ENCODE data around the gene COL18A1.

The COL18A1 gene

DNA sequence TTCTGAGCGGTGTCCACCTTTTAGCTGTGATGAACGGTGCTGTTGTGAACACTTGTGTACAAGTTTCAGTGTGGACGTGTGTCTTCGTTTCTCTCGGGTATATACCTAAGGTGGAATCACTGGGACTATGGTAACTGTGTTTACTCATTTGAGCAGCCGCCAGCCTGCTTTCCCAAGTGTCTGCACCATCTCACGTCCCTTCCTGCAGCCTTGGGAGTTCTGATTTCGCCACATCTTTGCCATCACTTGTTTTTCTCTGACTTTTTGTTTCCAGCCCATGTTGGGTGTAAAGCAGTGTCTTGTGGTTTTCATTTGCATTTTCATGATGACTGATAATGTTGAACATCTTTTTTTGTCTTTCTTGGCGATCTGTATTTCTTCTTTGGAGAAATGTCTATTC is 40.4 kb downstream of the COL18A1 start:
- TF ChIP-seq, protein P1, sequence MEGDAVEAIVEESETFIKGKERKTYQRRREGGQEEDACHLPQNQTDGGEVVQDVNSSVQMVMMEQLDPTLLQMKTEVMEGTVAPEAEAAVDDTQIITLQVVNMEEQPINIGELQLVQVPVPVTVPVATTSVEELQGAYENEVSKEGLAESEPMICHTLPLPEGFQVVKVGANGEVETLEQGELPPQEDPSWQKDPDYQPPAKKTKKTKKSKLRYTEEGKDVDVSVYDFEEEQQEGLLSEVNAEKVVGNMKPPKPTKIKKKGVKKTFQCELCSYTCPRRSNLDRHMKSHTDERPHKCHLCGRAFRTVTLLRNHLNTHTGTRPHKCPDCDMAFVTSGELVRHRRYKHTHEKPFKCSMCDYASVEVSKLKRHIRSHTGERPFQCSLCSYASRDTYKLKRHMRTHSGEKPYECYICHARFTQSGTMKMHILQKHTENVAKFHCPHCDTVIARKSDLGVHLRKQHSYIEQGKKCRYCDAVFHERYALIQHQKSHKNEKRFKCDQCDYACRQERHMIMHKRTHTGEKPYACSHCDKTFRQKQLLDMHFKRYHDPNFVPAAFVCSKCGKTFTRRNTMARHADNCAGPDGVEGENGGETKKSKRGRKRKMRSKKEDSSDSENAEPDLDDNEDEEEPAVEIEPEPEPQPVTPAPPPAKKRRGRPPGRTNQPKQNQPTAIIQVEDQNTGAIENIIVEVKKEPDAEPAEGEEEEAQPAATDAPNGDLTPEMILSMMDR (IDR thresholded peaks at IDR 0.05; ENCODE audit: low read depth, low read length), result no peak
- no peak for TF ChIP-seq EZH2phosphoT487 (IDR thresholded peaks at IDR 0.05; ENCODE audit: low read depth)
- no peaks in the 10 kb centered on the region for H3K36me3 ChIP-seq (replicated peaks; ENCODE audit: low read depth, low read length)
- H3K4me2 ChIP-seq (ENCODE audit: low read length), result no peak overlapping the region
- no peak overlapping the region for H3K9ac ChIP-seq (ENCODE audit: low read length)
- no peaks in the 10 kb centered on the region for H3K27me3 ChIP-seq (ENCODE audit: low read depth, low read length)
- no peaks in the 10 kb centered on the region for H3K9me3 ChIP-seq (ENCODE audit: insufficient read depth, low read length)
- H3K4me3 ChIP-seq (ENCODE audit: low read length), result no peak overlapping the region
- no peaks in the 10 kb centered on the region for H3K79me2 ChIP-seq (ENCODE audit: low read length)
- no peak overlapping the region for H2AFZ ChIP-seq (ENCODE audit: low read depth, low read length)
- no peak overlapping the region for H3K27ac ChIP-seq (ENCODE audit: low read length)
- H4K20me1 ChIP-seq (ENCODE audit: insufficient read depth, low read length), result no peaks in the 10 kb centered on the region
- no peaks in the 10 kb centered on the region for H3K4me1 ChIP-seq (ENCODE audit: low read length)

GRCh38 chr21:45447821-45448220 is 42.9 kb downstream of the COL18A1 start:
- Histone ChIP-seq H3K27me3 (ENCODE audit: low read depth, low read length) (no peaks in the 10 kb centered on the region), H3K9me3 (ENCODE audit: insufficient read depth, low read length) (no peaks in the 10 kb centered on the region), H4K20me1 (ENCODE audit: insufficient read depth, low read length) (no peaks in the 10 kb centered on the region), H3K4me3 (ENCODE audit: low read length) (no peak overlapping the region), H3K27ac (ENCODE audit: low read length) (no peak overlapping the region), H3K9ac (ENCODE audit: low read length) (no peak overlapping the region), H3K4me2 (ENCODE audit: low read length) (no peak overlapping the region), H3K36me3 (replicated peaks; ENCODE audit: low read depth, low read length) (no peaks in the 10 kb centered on the region), H3K4me1 (ENCODE audit: low read length) (no peaks in the 10 kb centered on the region), H2AFZ (ENCODE audit: low read depth, low read length) (no peak overlapping the region), H3K79me2 (ENCODE audit: low read length) (no peaks in the 10 kb centered on the region)
- no peak for TF ChIP-seq EZH2phosphoT487 (IDR thresholded peaks at IDR 0.05; ENCODE audit: low read depth)
- TF ChIP-seq, protein P1 (IDR thresholded peaks at IDR 0.05; ENCODE audit: low read depth, low read length), result no peak

DNA sequence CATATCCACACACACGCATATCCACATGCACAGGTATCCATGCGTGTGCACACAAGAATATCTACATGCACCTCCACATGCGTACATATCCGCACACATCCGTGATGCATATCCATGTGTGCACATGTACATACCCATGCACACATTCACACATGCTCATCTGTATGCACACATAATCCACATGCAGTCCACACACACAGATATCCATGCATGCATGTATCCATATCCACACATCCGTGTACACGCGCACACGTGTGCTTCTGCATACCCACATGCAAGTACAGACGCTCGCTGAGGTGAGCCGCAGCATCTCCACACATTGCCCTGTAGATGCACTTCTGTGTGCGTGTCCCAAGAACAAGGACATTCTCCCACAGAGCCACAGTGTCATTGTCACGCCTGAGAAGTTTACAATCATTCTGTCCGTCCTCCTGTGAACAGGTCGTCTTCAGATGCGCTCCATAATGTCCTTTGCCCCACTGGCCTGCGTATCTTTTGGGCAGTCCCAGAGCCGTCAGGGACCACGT is 43.4 kb downstream of the COL18A1 start:
- Histone ChIP-seq H3K79me2 (ENCODE audit: low read length) (no peaks in the 10 kb centered on the region), H4K20me1 (ENCODE audit: insufficient read depth, low read length) (no peaks in the 10 kb centered on the region)

GRCh38 chr21:45448810-45449657 is 44.1 kb downstream of the COL18A1 start:
- no peaks in the 10 kb centered on the region for H4K20me1 ChIP-seq (ENCODE audit: insufficient read depth, low read length)
- H3K79me2 ChIP-seq (ENCODE audit: low read length), result no peaks in the 10 kb centered on the region
- no peak overlapping the region for H3K4me2 ChIP-seq (ENCODE audit: low read length)

More for the DNA sequence above, 43.4 kb downstream of the COL18A1 start:
- Histone ChIP-seq H3K9ac (ENCODE audit: low read length) (no peak overlapping the region), H3K4me1 (ENCODE audit: low read length) (no peaks in the 10 kb centered on the region), H2AFZ (ENCODE audit: low read depth, low read length) (no peak overlapping the region), H3K4me3 (ENCODE audit: low read length) (no peak overlapping the region), H3K4me2 (ENCODE audit: low read length) (no peak overlapping the region), H3K9me3 (ENCODE audit: insufficient read depth, low read length) (no peaks in the 10 kb centered on the region), H3K36me3 (replicated peaks; ENCODE audit: low read depth, low read length) (no peaks in the 10 kb centered on the region), H3K27me3 (ENCODE audit: low read depth, low read length) (no peaks in the 10 kb centered on the region), H3K27ac (ENCODE audit: low read length) (no peak overlapping the region)
- TF ChIP-seq, protein P1 (IDR thresholded peaks at IDR 0.05; ENCODE audit: low read depth, low read length), result no peak
- TF ChIP-seq EZH2phosphoT487 (IDR thresholded peaks at IDR 0.05; ENCODE audit: low read depth), result no peak

More at GRCh38 chr21:45448810-45449657, 44.1 kb downstream of the COL18A1 start:
- H3K27me3 ChIP-seq (ENCODE audit: low read depth, low read length), result no peaks in the 10 kb centered on the region
- H3K36me3 ChIP-seq (replicated peaks; ENCODE audit: low read depth, low read length), result no peaks in the 10 kb centered on the region
- no peak overlapping the region for H3K27ac ChIP-seq (ENCODE audit: low read length)
- H3K9ac ChIP-seq (ENCODE audit: low read length), result no peak overlapping the region
- no peaks in the 10 kb centered on the region for H3K4me1 ChIP-seq (ENCODE audit: low read length)
- H2AFZ ChIP-seq (ENCODE audit: low read depth, low read length), result no peak overlapping the region
- no peak overlapping the region for H3K4me3 ChIP-seq (ENCODE audit: low read length)
- H3K9me3 ChIP-seq (ENCODE audit: insufficient read depth, low read length), result no peaks in the 10 kb centered on the region
- TF ChIP-seq EZH2phosphoT487 (IDR thresholded peaks at IDR 0.05; ENCODE audit: low read depth), result no peak
- TF ChIP-seq, protein P1 (IDR thresholded peaks at IDR 0.05; ENCODE audit: low read depth, low read length), result no peak

Data from OCI-LY3 (cell line).